OCI-LY3 (cell line): ENCODE data around the gene CPNE8.

Experiments used
- EZH2phosphoT487 ChIP-seq: fragments of 200-600 bp; shearing (Covaris generic); IDR thresholded peaks from 2 replicates; pipeline ENCODE4 v1.6.1; 2018; ENCODE audit warnings: antibody characterized with exemption, mixed run types, low read depth
- TF ChIP-seq, protein P1 (sequence below): fragments of 200-600, 300-600 bp; sonication (generic); IDR thresholded peaks from 2 replicates; pipeline ENCODE4 v1.5.1; 2014; ENCODE audit warnings: antibody characterized with exemption, low read length, low read depth

DNA sequence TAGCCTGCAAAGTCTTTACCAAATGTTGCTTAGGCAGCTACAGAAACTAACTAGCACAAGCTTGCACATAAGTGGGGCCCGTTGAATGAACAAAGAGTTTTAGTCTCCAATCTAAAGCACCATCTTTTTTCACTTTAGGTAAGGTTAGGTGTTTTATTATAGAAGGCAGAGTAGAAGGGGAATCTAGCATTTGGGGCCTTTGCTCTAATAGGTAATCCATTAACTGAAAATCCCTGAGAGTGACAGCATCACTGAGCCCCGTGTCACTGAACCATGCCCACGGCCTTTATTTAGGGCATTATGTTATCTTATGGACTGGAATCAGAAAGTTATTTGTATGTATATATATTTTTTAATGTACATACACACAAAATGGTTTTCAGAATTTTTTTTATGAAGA lies 25.1 kb downstream of the CPNE8 start:
- no peak for TF ChIP-seq EZH2phosphoT487
- TF ChIP-seq, protein P1, sequence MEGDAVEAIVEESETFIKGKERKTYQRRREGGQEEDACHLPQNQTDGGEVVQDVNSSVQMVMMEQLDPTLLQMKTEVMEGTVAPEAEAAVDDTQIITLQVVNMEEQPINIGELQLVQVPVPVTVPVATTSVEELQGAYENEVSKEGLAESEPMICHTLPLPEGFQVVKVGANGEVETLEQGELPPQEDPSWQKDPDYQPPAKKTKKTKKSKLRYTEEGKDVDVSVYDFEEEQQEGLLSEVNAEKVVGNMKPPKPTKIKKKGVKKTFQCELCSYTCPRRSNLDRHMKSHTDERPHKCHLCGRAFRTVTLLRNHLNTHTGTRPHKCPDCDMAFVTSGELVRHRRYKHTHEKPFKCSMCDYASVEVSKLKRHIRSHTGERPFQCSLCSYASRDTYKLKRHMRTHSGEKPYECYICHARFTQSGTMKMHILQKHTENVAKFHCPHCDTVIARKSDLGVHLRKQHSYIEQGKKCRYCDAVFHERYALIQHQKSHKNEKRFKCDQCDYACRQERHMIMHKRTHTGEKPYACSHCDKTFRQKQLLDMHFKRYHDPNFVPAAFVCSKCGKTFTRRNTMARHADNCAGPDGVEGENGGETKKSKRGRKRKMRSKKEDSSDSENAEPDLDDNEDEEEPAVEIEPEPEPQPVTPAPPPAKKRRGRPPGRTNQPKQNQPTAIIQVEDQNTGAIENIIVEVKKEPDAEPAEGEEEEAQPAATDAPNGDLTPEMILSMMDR = no peak
